Activated T-cell treated with anti-CD3 and anti-CD28 coated beads, Interleukin-2, amount 50 U/mL, for 48 hours (primary cell): ENCODE data around the gene BGLAP.

Experiments used
- DNase-seq, 2 experiments: peaks; one replicate each; pipeline ENCODE4 v3.0.0-alpha.2; 2020

Gene BGLAP

DNA sequence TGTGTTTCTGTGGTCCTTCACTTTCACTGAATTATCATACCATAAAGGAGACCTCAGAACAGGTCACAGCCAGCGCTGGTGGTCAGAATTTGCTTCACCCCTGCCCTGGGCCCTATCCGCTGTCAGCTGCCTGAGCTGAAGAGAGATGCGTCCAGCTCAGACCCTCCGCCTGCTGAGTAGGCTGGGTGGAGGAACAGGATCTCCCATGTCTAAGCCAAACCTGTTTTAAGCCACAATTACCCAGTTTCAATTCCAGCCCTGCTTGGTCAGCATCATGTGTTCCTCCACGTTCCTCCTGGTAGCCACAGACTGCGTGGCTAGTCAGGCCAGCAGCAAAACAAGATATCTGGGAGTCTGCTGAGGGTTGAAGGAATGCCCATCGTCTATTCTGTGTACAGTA lies 13.5 kb upstream of the BGLAP start:
- DNase-seq, result no peak

DNA sequence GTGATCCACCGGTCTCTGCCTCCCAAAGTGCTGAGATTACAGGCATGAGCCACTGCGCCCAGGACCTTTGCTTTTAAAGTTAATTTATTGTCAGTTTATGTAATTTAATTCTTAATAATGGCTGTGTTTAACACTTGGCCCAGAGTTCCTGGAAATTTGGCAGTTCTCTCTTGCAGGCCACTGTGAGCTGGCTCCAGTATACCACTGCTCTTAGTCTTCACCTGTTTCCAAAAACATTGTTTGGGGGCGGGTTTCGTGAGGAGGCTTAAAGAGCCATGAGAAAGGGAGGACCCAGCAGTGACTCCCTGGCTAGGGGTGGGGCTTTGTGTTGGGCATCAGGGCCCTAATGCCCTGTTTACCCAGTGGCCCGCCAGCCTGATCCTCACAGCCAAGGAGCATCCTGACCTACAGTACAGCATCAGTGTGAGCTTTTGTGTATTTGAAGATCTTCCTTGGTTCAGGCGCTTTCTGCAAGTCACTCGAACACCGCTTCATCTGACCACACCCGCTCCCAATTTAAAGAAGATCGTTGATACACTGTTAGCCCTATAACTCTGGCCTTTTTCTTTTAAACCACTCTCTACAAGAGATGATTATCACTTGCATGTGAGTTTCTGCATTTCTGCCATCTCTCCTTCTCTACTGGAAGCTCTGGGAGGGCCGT lies 12.0 kb upstream of the BGLAP start:
- no peak for DNase-seq

DNA sequence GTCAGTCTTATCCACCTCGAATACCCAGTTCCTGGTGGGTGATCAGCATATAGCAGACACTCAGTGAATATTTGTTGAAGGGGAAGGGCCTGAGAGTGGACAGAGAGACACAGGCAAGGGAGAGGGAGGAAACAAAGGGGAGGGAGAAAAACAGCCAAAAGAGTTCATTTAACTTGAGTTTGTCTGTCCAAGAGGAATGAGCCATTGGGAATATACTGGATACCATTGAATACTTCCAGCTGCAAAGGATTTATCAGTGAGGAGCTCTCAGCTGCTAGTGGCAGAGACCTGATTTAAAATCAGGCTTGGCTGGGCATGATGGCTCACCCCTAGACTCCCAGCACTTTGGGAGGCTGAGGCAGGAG lies 11.5 kb upstream of the BGLAP start:
- no peak for DNase-seq

DNA sequence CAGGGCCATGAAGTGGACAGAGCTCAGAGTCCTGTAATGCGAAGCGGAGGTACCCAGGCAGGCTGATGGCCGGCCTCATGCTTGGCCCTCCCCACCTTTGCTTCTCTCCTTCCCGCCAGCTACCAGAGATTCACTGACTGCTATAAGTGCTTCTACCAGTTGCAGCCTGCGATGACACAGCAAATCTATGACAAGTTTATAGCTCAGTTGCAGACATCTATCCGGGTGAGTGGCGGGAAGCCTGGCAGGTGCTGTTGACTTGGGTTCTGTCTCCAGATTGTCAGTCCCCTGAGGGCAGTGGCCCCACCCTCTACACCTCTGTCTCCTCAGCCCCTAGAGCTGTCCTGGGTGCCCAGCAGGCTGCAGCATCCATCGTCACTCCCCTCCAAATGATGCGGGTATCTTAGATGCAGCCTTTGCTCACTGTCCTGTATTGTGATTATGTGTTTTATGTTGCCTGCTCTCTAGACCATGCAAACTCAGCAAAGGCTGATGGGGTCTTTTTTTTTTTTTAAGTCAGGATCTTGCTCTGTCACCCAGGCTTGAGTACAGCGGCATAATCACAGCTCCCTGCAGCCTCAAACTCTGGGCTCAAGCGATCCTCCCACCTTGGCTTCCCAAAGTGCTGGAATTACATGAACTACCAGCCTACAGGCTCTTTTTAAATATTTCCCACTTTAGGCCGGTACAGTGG lies 9.6 kb upstream of the BGLAP start:
- DNase-seq, result no peak

DNA sequence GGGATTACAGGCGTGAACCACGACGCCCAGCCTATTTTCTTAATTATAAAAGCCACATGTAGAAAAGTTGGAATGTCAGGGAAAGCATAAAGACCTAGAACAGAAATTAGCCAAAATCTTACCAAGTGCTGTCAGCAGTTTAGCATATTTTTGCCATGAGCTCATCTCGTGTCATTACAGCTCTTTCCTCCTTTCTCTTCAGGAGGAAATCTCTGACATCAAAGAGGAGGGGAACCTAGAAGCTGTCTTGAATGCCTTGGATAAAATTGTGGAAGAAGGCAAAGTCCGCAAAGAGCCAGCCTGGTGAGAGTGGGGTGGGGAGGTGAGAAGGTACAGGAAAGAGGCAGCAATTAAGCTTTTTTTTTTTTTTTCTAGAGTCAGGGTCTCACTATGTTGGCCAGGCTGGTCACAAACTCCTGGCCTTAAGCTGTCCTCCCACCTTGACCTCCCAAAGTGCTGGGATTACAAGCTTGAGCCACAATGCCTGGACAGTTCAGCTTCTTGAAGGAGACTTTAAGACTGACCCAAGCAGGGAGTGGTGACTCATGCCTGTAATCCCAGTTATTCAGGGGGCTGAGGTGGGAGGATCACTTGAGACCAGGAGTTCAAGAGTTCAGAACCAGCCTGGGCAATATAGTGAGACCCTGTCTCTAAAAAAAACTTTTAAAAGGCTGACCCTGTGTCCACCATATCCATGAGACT lies 8.4 kb upstream of the BGLAP start:
- DNase-seq, result no peak

DNA sequence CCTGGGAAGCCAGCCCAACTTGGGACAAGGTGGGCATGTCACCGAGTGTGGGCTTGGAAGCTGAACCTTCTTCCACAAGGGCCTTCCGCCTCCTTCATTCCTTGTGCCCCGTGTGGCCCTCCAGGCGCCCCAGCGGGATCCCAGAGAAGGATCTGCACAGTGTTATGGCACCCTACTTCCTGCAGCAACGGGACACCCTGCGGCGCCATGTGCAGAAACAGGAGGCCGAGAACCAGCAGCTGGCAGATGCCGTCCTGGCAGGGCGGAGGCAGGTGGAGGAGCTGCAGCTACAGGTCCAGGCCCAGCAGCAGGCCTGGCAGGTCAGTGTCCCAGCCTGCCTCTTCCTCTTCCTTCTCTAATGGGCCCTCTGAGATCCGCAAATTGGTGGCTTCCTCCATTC lies 5.8 kb upstream of the BGLAP start:
- DNase-seq, result no peak

DNA sequence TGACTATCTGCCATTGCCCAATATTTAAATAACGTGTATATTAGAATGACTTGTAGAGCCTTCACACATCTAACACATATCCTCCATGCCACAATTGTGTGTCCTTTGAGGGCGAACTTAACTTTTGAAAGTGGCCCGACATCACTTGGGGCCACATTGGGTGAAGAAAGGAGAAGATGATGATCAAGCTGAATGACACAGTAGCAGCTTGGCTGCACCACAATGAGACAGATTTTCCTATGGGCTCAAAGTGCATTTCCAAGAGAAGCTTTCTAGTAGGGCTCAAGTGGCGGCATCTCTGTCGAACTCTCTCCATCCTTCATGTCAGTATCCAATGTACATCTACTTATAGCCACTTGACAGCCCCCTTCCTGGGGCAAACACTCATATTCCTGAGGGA lies 3.7 kb upstream of the BGLAP start:
- DNase-seq, result no peak

DNA sequence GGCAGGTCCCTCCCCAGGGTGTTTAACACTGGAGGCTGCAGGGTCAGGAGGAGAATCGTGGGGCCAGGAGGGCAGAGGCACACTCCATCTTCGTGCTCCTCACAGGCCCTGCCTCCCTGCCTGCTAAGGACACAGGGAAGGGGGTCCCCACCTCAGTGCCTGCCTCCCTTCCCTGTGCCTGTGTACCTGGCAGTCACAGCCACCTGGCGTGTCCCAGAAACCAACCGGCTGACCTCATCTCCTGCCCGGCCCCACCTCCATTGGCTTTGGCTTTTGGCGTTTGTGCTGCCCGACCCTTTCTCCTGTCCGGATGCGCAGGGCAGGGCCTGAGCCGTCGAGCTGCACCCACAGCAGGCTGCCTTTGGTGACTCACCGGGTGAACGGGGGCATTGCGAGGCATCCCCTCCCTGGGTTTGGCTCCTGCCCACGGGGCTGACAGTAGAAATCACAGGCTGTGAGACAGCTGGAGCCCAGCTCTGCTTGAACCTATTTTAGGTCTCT lies 623 bp upstream of the BGLAP start:
- no peak for DNase-seq

DNA sequence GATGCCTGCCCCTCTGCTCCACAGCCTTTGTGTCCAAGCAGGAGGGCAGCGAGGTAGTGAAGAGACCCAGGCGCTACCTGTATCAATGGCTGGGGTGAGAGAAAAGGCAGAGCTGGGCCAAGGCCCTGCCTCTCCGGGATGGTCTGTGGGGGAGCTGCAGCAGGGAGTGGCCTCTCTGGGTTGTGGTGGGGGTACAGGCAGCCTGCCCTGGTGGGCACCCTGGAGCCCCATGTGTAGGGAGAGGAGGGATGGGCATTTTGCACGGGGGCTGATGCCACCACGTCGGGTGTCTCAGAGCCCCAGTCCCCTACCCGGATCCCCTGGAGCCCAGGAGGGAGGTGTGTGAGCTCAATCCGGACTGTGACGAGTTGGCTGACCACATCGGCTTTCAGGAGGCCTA lies 754 bp downstream of the BGLAP start:
- no peak for DNase-seq

DNA sequence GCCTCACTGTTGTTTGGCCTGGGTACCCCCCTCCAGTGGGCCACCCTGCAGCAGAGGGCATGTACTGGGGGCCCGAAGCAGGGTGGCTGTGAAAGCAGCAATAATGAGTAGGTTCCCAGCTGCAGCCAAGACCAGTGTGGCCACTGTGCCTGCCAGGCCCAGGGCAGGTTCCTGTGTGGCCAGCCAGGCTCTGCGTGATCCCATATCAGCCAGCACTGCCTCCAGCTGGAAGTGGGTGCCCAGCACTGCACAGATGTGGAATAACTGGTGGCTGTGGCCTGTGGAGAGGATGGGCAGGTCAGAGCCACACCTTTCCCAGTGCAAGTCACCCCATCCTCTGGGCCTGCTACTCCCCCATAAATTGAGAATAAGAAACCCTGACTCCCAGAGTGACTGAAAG lies 2.1 kb downstream of the BGLAP start:
- no peak for DNase-seq

DNA sequence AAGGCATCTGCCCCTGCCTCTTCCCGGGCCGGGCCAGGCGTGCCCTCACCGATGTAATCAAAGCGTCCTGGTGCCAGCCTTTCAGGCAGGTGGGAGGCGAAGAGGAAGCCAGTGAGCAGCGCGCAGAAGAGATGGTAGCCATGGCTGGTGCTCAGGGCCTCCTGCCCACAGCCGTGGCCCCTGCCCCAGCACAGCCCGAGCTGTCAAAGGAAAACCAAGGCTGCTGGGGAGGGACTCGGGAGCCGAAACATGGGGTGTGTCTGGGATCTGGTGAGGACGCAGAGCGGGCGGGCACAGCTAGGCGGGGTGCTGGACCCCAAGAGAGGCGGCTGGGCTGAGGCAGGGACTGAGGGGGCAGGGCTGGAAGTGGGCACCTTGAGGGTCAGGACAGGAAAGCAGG lies 2.7 kb downstream of the BGLAP start:
- no peak for DNase-seq

DNA sequence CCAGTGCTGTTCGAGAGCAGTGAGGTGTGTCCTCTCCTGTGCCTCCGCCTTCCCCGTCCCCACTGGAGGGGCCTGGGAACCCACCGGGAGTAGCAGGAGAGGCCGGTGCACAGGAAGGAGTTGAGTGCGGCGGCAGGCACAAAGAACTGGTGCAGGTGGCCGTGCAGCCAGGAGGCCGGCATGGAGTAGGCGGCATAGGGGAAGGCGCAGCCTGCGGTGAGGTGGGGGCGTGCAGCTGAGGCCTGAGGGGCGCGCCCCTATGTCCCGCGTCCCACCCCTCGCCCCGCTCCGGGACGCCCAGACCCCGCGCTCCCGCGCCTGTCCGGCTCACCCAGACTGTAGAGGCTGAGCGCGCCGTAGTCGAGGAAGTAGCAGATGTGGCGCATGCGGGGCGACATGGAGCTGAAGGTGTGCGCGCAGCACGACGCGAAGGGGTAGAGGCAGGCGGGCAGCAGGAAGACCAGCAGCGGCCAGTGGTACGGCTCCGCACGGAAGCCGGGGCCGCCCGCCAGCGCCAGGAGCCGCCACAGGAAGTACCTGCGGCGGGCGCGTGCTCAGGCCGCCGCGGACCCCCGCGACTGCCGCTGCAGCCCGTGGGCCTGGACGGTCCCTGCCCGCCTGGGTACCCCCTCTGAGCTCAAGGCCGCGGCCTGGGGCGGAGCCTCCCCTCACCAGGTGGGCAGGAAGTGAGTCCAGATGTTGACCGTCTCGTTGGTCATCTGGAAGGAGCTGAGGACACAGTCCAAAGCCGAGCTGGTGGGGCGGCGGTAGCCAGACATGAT lies 3.7 kb downstream of the BGLAP start:
- DNase-seq, result peak; percentile 52 to 64

DNA sequence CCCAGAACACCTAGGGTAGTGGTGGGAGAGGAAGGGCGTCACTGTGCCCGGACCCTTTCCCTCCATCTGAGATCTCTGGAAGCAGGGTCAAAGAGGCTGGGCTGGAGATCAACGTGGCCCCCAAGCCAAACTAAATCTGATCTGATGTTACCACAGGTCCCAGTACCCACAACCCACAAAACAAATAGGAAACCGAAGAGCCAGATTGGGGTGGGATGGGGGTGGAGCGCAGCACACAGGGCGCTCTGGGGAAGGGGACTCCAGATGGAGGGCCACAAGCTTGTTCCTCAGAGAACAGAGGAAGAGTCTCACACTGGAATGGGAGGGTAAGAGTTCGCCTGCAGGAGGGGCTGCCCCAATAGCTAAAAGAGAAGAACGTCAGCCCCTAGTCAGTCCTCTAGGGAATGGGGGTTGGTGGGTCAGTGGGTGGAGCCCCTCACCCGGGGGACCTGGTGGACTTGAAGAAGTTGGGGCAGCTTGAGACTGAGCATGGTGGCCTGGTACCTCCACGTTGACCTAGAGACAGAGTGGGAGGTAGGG lies 4.3 kb downstream of the BGLAP start:
- DNase-seq, result peak in 1 of 2 experiments; percentile 35

DNA sequence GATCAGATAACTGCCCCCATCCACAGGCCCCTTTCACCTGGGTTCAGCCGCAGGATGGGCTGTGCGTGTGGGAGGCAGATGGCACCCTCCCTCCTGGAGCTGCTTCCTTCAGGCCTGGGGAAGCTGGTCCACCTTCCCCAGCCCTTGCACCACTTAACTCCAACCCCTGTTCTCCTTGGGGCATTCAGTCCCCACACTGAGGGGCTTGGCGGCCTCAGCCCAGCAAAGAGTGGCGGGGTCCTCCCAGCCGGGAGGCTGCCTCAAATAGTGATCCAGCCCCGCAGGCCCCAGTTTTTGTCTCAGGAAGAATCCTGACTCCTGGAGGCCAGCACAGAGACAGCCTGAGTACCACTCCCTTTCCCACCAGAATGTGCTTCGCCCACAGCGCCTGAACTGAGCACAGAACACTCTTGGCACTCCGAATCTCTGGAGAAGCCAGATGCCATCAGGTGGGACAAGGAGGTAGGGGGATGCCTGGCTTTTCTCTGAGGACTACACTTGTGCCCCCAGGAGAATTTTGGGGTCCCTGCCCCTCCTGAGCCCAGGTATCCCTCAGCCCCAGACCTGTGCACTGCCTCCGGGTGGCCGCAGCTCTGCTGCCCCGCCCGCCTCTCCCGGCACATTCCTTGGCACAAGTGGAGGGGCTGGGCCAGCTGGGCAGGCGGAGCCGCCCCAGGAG lies 4.9 kb downstream of the BGLAP start:
- DNase-seq, result peak in 1 of 2 experiments; percentile 31

DNA sequence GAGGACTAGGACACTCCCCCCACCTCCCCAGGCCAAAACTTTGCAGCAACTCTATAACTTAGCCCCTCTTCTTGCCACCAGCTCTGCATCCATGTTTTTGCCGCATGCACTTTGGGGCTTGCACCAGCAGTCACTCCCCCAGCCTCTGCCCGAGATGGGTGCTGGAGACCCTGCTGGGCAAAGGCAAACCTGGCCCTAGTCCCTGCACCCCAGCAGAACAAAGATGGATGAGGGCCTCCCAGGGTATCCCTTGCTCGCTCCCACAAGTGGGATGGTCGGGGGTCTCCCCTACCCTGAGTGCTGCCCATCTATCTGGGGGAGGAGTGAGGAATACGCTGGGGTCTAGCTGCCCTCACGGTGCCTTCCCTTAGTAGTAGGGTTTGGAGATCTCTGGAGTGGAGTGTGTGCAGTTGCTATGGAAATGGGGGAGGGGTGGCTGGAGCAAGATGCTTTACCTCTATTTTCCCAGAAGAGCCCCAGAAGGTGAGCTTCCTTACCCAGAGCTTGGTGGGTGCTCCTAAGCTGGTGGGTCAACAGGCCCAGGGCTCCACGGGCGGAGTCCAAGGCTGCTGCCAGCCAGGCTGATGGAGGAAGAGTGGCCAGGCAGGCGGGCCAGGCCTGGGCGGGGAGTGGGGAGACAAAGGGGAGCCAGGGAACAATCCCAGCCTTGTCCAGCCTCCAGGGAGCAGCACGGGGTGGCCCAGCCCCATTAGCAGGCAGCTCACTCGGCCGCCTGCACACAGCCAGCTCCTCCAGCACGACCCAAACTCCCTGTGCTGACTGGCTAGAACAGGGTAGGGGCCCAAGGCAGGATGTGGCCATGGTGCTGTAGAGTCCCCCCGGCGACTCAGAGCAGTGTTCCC lies 5.7 kb downstream of the BGLAP start, which contains the start of gene PAQR6:
PAQR6 (minus strand) TSS at position 597 of the 863 bp plus-strand sequence. CDS start 1,325 bp downstream, outside the sequence.
- DNase-seq, result no peak

DNA sequence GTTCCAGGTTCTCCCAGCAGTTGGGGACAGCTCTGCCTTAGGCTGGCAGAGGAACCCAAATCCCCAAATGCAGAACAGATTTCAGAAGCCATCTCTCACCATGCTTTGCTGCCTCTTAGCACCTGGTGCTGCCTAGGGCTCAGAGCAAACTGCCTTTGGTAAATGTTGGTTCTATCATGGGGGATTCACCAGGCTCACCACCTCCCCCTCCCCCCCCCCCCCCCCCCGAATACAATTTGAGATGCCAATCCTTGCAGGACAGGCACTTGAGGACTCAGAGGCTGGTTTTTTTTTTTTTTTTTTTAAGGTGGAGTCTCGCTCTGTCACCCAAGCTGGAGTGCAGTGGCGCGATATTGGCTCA lies 6.3 kb downstream of the BGLAP start:
- no peak for DNase-seq

DNA sequence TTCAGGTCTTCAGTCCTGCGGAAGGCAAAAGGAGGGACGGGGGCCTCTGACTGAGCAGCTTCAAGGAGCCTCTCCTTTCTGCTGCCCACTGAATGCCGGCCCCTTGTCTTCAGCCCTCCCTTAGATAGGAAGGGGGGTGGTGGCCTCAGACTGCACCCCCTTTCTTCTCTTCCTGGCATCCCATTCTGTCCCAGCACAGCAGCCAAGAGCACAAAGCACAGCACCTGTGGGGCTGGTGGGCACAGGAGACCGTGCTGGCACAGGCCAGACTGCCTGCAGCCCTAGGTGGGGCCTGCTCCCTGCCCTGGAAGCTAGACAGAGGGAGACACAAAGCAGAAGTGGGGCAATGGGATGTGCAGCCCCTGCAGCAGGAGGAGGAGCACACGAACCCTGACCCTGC lies 7.6 kb downstream of the BGLAP start:
- DNase-seq, result no peak

DNA sequence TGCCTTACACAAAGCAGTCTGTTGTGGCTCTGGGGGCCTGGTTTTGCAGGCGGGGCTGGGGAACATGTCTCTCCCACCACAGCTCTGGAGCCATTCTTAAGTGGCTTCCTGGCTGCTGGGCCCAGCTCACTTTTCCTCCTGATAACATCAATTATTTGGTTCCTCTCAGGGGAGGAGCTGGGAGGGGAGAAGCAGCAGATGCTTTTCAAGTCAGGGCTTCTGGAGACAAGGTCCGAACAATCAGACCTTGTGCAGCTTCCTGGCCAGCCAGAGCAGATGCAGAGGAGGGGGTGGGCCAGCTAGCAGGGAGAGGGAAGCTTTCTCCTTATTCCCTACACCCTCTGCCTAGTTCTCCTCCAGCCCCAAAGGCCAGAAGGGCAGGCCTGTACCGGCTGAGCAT lies 9.5 kb downstream of the BGLAP start:
- no peak for DNase-seq

DNA sequence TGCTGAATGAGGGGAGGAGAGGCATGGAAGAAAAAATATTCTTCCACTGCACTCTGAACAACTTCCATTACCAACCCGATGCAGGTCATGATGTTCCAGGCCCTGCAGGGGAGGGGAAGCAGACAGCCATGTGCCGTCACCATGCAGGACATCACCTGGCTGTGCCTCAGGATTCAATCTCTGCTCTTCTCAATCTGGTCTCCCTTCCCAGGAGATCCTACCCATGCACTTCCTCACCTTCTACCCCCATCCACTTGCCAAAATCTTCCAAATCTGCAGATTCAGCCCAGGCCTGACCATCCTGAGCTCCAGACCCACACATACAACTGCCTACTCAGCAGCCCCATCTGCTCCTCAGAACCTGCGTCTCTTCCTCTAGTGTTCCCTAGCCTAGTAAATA lies 11.7 kb downstream of the BGLAP start:
- no peak for DNase-seq

DNA sequence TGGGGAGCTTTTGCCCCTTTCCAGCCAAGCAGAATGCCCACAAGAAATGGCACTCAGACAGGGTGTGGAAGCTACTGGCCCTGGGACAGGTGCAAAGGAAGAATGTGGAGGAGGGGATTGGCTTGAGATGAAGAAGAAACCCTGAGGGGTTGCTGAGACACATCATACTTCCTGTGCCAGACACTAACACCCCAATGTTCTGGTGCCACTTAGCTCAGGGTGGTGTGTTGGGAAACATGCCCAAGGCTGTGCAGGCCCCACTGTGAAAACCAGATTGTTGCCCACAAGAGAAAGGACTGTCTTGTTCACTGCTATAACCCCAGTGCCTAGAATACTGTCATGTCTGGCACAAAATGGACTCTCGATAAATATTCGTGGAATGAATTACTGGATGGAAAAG lies 15.7 kb downstream of the BGLAP start:
- no peak for DNase-seq

DNA sequence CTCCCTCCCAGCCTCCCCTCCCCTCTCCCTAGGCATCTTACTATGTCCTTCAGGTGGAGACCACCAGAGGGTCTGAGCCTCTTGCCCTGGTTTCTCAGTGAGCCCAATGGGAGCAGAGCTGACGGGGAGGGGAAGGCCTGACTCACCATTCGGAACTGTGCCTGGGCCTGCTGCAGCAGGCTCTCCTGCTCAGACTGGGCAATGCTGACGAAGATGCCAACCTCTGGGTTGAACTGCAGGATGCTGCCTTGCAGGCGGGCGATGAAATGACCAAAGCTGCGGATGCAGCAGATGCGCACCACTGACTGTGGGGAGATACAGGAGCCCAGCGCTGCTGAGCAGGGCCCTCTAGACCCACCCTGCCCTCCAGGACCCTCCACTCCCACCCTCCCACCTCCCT lies 16.9 kb downstream of the BGLAP start:
- DNase-seq, result no peak
